Activated B cell treated with CpG ODN at 0.5 μM for 24 hours (primary cell): ENCODE data around the gene STAT3. TPM values are rescaled to one million over a fixed set of nuclear protein-coding genes. Genes with fewer than 3 reads are reported as not detected.
"Not testable (repeated sequence)": the region's sequence is repeated elsewhere in the genome, so short reads cannot be mapped to it uniquely, and the experiment has no call there.

Experiments used
- ATAC-seq: fragments of 200-7000 bp; cut with Tn5 transposase; one replicate; pipeline ENCODE4 v1.10.0; 2021; ENCODE audit warnings: low read depth, mild to moderate bottlenecking, moderate library complexity
- CTCF ChIA-PET: fragments of 350-600 bp; sonication (Branson Sonifier 250); formaldehyde crosslinking; loops from one replicate; lab custom pipeline; 2021; ENCODE audit warnings: antibody characterized with exemption; lab: Charles Lee
- POLR2A ChIA-PET: fragments of 350-600 bp; sonication (Branson Sonifier 250); formaldehyde crosslinking; loops from one replicate; lab custom pipeline; 2021; ENCODE audit warnings: antibody characterized with exemption; lab: Charles Lee
- DNase-seq: peaks from one replicate; pipeline ENCODE4 v3.0.0; 2022
- H3K27ac Mint-ChIP-seq: one replicate; pipeline ENCODE4 v1.8.0; 2020; ENCODE audit warnings: mixed read lengths
- H3K27me3 Mint-ChIP-seq: one replicate; pipeline ENCODE4 v1.8.0; 2021; ENCODE audit warnings: mixed read lengths
- H3K36me3 Mint-ChIP-seq: one replicate; pipeline ENCODE4 v1.8.0; 2021; ENCODE audit warnings: low read depth, mixed read lengths
- H3K4me1 Mint-ChIP-seq: one replicate; pipeline ENCODE4 v1.8.0; 2021; ENCODE audit warnings: mixed read lengths
- H3K4me3 Mint-ChIP-seq: one replicate; pipeline ENCODE4 v1.8.0; 2020; ENCODE audit warnings: mild to moderate bottlenecking, mixed read lengths
- H3K9me3 Mint-ChIP-seq: one replicate; pipeline ENCODE4 v1.8.0; 2020; ENCODE audit warnings: mixed read lengths
- intact Hi-C: fragments of 100-400 bp; cut with micrococcal nuclease; formaldehyde crosslinking; loops from one replicate; pipeline ENCODE4 v1.15.1; 2024
- total RNA-seq: library from RNA; stranded (reverse); gene quantifications from 2 replicates; pipeline ENCODE4 v1.2.3, GENCODE V29; 2022
- TF ChIP-seq, protein P1 (sequence below): fragments of 200-600 bp; IDR thresholded peaks from one replicate; pipeline ENCODE4 v1.8.0; 2022; ENCODE audit warnings: antibody characterized with exemption, mild to moderate bottlenecking

STAT3 gene
- total RNA-seq, 1 donor from 2014 or later = 233 TPM

GRCh38 chr17:42394838-42395237 is 6.6 kb upstream of the STAT3 start:
- TF ChIP-seq, protein P1, sequence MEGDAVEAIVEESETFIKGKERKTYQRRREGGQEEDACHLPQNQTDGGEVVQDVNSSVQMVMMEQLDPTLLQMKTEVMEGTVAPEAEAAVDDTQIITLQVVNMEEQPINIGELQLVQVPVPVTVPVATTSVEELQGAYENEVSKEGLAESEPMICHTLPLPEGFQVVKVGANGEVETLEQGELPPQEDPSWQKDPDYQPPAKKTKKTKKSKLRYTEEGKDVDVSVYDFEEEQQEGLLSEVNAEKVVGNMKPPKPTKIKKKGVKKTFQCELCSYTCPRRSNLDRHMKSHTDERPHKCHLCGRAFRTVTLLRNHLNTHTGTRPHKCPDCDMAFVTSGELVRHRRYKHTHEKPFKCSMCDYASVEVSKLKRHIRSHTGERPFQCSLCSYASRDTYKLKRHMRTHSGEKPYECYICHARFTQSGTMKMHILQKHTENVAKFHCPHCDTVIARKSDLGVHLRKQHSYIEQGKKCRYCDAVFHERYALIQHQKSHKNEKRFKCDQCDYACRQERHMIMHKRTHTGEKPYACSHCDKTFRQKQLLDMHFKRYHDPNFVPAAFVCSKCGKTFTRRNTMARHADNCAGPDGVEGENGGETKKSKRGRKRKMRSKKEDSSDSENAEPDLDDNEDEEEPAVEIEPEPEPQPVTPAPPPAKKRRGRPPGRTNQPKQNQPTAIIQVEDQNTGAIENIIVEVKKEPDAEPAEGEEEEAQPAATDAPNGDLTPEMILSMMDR = no peak
- Mint-ChIP-seq H3K27me3 (no peaks in the 10 kb centered on the region), H3K36me3 (no peaks in the 10 kb centered on the region), H3K27ac (no peak overlapping the region), H3K4me1 (peaks cover 22% of the 10 kb centered on the region), H3K4me3 (no peak overlapping the region), H3K9me3 (no peaks in the 10 kb centered on the region)
- ChIA-PET CTCF (no interaction called here), POLR2A (interaction anchor here (0.6 kb wide), 1 partner anchor 31 kb away, joined by 7 read pairs; no protein-coding TSS in a partner anchor)
- intact Hi-C loops = no loop called here
- no peak for ATAC-seq
- no peak for DNase-seq

- POLR2A ChIA-PET = interaction anchor here (0.6 to 3.1 kb wide), 6 partner anchors 11 to 281 kb away, joined by 3 to 13 read pairs (median 6); partner anchors contain the start of gene DHX58
- Mint-ChIP-seq H3K27ac (peak overlapping the region; percentile 80), H3K27me3 (no peaks in the 10 kb centered on the region), H3K9me3 (no peaks in the 10 kb centered on the region), H3K4me1 (peaks cover 37% of the 10 kb centered on the region), H3K36me3 (peaks cover 9% of the 10 kb centered on the region), H3K4me3 (no peak overlapping the region)
- TF ChIP-seq, protein P1 = no peak
- DNase-seq = no peak
- CTCF ChIA-PET = interaction anchor here (0.7 to 1.1 kb wide), 3 partner anchors 10 to 332 kb away, joined by 3 read pairs; no protein-coding TSS in a partner anchor
- ATAC-seq = no peak
- intact Hi-C loops = loop anchor here (2.0 kb wide), 1 partner anchor 14 kb away; no protein-coding TSS in a partner anchor
Measured at GRCh38 chr17:42392692-42393415, 4.6 kb upstream of the STAT3 start.

DNA sequence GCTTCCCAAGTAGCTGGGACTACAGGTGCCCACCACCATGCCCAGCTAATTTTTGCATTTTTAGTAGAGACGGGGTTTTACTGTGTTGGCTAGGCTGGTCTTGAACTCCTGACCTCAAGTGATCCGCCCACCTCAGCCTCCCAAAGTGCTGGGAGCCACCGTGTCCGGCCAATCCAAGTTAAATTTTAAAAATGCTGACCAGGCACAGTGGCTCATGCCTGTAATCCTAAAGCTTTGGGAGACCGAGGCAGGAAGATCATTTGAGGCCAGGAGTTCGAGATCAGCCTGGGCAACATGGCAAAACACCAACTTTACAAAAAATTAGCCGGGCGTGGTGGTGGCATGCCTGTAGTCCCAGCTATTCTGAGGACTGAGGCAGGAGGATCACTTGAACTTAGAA is 3.2 kb upstream of the STAT3 start:
- H3K27me3 Mint-ChIP-seq, H3K27ac Mint-ChIP-seq, H3K4me3 Mint-ChIP-seq, DNase-seq, intact Hi-C loops, ATAC-seq, H3K9me3 Mint-ChIP-seq: not testable (repeated sequence)
- ChIA-PET CTCF (interaction anchor here (0.7 kb wide), 1 partner anchor 23 kb away, joined by 3 read pairs; no protein-coding TSS in a partner anchor), POLR2A (interaction anchor here (0.5 to 3.1 kb wide), 3 partner anchors 13 to 279 kb away, joined by 3 to 13 read pairs (median 7); partner anchors contain the start of gene DHX58)
- Mint-ChIP-seq H3K36me3 (peaks cover 16% of the 10 kb centered on the region), H3K4me1 (peaks cover 48% of the 10 kb centered on the region)

- Mint-ChIP-seq H3K9me3 (no peaks in the 10 kb centered on the region), H3K27me3 (no peaks in the 10 kb centered on the region), H3K4me3 (peak overlapping the region; percentile 68), H3K36me3 (peaks cover 17% of the 10 kb centered on the region), H3K4me1 (peaks cover 57% of the 10 kb centered on the region), H3K27ac (peak overlapping the region; percentile 100)
- DNase-seq (no peak), ATAC-seq (no peak)
- intact Hi-C loops = loop anchor here (2.0 to 10.0 kb wide), 5 partner anchors 53 to 605 kb away; partner anchors contain the start of genes JUP and KCNH4
- TF ChIP-seq, protein P1 = no peak
- ChIA-PET CTCF (interaction anchor here (1.3 to 2.1 kb wide), 3 partner anchors 11 to 78 kb away, joined by 4 to 8 read pairs (median 7); no protein-coding TSS in a partner anchor), POLR2A (interaction anchor here (1.5 to 3.2 kb wide), 6 partner anchors 13 to 384 kb away, joined by 5 to 102 read pairs (median 12); partner anchors contain the start of genes NAGLU and VPS25)
Measured at GRCh38 chr17:42389899-42390298, 1.7 kb upstream of the STAT3 start.

GRCh38 chr17:42389135-42389417 is 834 bp upstream of the STAT3 start:
- H3K9me3 Mint-ChIP-seq = no peaks in the 10 kb centered on the region
- ATAC-seq = peak; percentile 50
- TF ChIP-seq, protein P1 = no peak
- no peak for DNase-seq
- peaks cover 19% of the 10 kb centered on the region for H3K36me3 Mint-ChIP-seq
- intact Hi-C loops = loop anchor here (2.0 to 10.0 kb wide), 5 partner anchors 52 to 604 kb away; partner anchors contain the start of genes JUP and KCNH4
- H3K4me3 Mint-ChIP-seq = peak overlapping the region; percentile 97
- POLR2A ChIA-PET = interaction anchor here (0.5 to 3.2 kb wide), 41 partner anchors 11 to 927 kb away, joined by 3 to 102 read pairs (median 5); partner anchors contain the start of genes ACLY, CAVIN1, CNP and DNAJC7
- no peaks in the 10 kb centered on the region for H3K27me3 Mint-ChIP-seq
- peaks cover 59% of the 10 kb centered on the region for H3K4me1 Mint-ChIP-seq
- peak overlapping the region; percentile 100 for H3K27ac Mint-ChIP-seq
- CTCF ChIA-PET = interaction anchor here (1.2 to 2.1 kb wide), 6 partner anchors 10 to 77 kb away, joined by 3 to 15 read pairs (median 7); no protein-coding TSS in a partner anchor
